BJ (cell line): ENCODE data around the gene CPXM1. TPM values are rescaled to one million over a fixed set of nuclear protein-coding genes. Genes with fewer than 3 reads are reported as not detected.

ENCODE experiments used
- CTCF ChIA-PET: fragments of 350-600 bp; formaldehyde crosslinking; extraction: SDS; loops from one replicate; lab custom pipeline; 2021; ENCODE audit warnings: antibody characterized with exemption, inconsistent platforms; lab: Yijun Ruan, JAX
- POLR2A ChIA-PET: fragments of 300-600 bp; sonication (Branson Sonifier 250); formaldehyde crosslinking; extraction: SDS; loops from one replicate; lab custom pipeline; 2021; ENCODE audit warnings: antibody characterized with exemption; lab: Charles Lee
- DNase-seq: peaks from one replicate; pipeline ENCODE4 v3.0.0-alpha.2; 2011; ENCODE audit warnings: low read depth
- H3K27me3 ChIP-seq: 2 replicates; pipeline ENCODE4 v1.6.0; 2011; ENCODE audit warnings: low read length; ENCODE audit not compliant: control insufficient read depth, insufficient read depth
- H3K36me3 ChIP-seq: 2 replicates; pipeline ENCODE4 v1.5.1; 2011; ENCODE audit warnings: low read length; ENCODE audit not compliant: control insufficient read depth, insufficient read depth
- H3K4me3 ChIP-seq: 2 replicates; pipeline ENCODE4 v1.5.1; 2011; ENCODE audit warnings: low read depth, mild to moderate bottlenecking, control low read depth, low read length
- CTCF ChIP-seq: IDR thresholded peaks from 2 replicates; pipeline ENCODE4 v1.5.1; 2011; ENCODE audit warnings: low read depth, mild to moderate bottlenecking, control low read depth, inconsistent platforms, low read length, moderate library complexity; ENCODE audit not compliant: insufficient read depth
- polyA plus RNA-seq: library from polyadenylated mRNA; depleted of rRNA; stranded (reverse); fragments of >200 nt; gene quantifications from 2 replicates; pipeline ENCODE4 v1.2.3, GENCODE V29; 2011

The CPXM1 gene
- polyA plus RNA-seq, 1 experiment, result 1.6 TPM

DNA sequence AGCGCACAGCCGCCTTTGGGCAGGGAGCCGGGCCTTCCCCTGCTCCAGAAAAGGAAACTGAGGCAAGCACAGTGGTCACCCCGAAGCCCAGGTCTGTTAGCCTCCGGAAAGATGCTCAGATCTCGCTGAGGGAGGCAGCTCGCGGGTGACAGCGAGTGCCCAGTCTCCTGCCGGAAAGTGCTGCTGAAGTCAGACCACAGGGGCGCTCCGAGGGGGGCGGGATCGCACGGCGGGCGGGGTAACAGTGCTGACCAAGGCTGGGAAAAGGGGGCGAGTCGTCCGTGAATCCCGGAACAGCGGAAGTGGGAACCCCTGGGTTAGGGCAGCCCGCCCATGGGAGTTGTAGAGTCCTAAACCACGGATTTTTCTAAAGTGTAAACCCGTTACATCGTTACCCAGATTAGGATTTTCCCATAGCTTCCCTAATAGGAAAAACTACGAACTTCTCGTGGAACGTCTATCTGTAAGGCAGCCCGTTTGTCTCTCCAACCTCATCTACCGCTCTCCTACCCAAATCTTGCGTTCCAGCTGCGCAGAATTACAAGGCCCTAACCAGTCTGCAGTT is 40.6 kb upstream of the CPXM1 start:
- CTCF ChIA-PET, result interaction anchor here (0.9 to 4.3 kb wide), 3 partner anchors 79 to 89 kb away, joined by 3 to 26 read pairs (median 4); no protein-coding TSS in a partner anchor
- Histone ChIP-seq H3K4me3 (peak overlapping the region; percentile 89), H3K27me3 (no peaks in the 10 kb centered on the region), H3K36me3 (peaks cover 7% of the 10 kb centered on the region)
- POLR2A ChIA-PET, result interaction anchor here (1.3 kb wide), 1 partner anchor 9 kb away, joined by 3 read pairs; no protein-coding TSS in a partner anchor
- no peak for DNase-seq
- no peak for TF ChIP-seq CTCF

DNA sequence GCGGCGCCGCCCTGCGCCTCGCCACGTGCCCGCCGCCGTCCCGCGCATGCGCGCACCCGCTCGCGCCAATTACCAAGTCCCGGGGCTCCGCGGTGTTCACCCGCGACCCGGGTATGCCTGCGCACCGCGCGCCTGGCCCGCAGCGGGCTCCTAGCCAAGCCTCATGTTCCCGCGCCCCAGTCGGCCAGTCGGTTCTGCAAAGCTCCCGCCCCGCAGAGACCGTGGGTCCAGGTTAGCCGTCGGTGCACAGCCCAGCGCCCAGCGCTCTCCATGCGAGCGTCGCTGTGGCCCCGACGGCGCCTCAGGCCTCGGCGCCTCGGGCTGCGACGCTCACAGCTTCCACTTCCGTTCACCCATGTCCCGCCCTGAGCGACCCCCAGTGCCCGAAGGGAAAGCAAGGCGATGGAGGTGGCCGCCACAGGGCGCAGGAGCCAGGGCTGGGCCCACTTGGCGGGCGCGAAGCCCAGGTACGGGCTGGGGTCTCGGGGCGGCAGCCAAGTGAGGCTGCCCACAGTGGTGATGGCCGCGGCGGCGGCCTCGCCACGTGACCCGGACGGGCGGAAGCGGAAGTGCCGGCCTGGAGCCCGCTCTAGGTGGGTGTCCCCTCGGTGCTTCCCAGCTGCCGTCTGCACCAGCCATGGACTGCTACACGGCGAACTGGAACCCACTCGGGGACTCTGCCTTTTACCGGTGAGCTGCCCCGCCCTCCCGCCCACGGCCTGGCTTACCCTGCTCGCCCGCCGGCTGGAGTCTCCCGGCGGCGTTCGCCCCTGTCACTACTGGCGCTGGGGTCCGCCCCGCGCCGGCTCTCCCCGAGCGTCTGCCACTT is 39.9 kb upstream of the CPXM1 start, which contains the start of the genes PCED1A and VPS16:
Gene PCED1A (minus strand): TSS at position 518 of the 829 bp plus-strand sequence. CDS start 743 bp downstream, outside the sequence.
Gene VPS16 (plus strand): TSS at position 608 of the 829 bp plus-strand sequence. CDS start 30 bp downstream, at position 638.
- Histone ChIP-seq H3K36me3 (peaks cover 9% of the 10 kb centered on the region), H3K4me3 (peak within 1 kb of the TSS; percentile 89), H3K27me3 (no peaks in the 10 kb centered on the region)
- no peak for TF ChIP-seq CTCF
- peak; percentile 24 for DNase-seq
- CTCF ChIA-PET, result interaction anchor here (0.8 to 4.3 kb wide), 5 partner anchors 10 to 89 kb away, joined by 3 to 26 read pairs (median 3); no protein-coding TSS in a partner anchor
- POLR2A ChIA-PET, result interaction anchor here (1.3 kb wide), 1 partner anchor 8 kb away, joined by 3 read pairs; no protein-coding TSS in a partner anchor

DNA sequence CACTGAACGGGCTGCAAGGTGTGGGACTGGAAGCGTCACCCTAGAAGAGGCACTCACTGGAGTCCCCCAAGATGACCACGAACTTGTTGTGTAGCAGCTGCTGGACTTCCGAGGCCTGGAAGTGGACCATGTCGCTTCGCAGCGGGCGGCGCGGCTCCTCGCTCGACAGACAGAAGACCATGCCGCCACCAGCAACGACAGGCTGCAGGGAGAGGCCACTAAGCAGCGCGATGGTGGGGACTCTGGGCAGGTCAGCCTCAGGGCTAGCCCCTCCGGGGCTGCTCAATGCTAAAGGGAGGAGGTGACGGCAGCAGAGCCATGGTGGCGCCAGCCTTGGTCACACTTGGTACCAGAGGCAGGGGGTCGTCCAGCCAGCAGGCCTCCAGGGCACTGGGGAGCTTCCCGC is 39.3 kb upstream of the CPXM1 start:
- H3K36me3 ChIP-seq, result peaks cover 11% of the 10 kb centered on the region
- peak overlapping the region; percentile 89 for H3K4me3 ChIP-seq
- POLR2A ChIA-PET, result interaction anchor here (1.3 kb wide), 1 partner anchor 8 kb away, joined by 3 read pairs; no protein-coding TSS in a partner anchor
- CTCF ChIA-PET, result interaction anchor here (0.8 to 4.3 kb wide), 3 partner anchors 10 to 85 kb away, joined by 3 to 26 read pairs (median 3); no protein-coding TSS in a partner anchor
- no peak for DNase-seq
- no peak for TF ChIP-seq CTCF
- no peaks in the 10 kb centered on the region for H3K27me3 ChIP-seq

DNA sequence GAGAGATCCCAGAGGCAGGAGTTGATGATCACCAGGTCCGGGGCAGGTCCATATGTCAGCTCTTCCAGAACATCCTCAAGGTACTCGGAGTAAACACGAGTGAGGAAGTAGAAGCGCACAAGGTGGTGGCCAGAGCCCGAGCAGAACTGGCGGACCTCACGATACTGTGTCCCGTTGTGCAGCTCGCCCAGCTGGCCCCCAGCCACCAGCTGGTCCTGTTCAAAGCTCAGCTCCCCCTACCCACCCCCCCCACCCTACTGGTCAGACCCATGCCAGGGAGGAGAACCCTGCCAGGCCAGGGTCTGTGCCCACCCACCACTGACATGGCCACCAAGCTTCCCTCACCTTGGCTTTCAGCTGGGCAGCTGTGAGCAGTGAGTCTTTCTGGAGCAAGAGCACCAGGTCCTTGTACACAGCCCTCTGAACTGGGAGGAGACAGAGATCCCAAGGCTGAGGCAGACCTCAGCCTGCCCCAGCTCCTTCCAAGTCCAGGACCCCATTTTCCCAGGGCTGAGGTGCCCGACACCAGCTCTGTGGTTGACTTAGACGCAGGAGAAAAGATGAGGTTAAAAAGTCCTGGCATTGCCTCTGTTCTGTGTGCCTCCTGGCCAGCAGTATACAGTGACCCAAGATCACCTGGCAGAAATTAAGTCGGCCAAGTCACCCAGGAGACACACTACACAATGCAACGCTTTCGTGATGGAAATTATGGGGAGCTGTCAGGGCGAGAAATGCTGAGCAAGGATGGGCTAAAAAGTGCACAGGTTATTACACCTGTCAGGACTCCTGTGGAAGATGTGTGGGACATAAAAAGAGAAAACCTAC is 38.6 kb upstream of the CPXM1 start:
- TF ChIP-seq CTCF, result no peak
- DNase-seq, result no peak
- ChIA-PET CTCF (interaction anchor here (0.8 to 4.3 kb wide), 4 partner anchors 9 to 85 kb away, joined by 3 to 26 read pairs (median 4); no protein-coding TSS in a partner anchor), POLR2A (no interaction called here)
- Histone ChIP-seq H3K36me3 (peaks cover 11% of the 10 kb centered on the region), H3K27me3 (no peaks in the 10 kb centered on the region), H3K4me3 (no peak overlapping the region)
